HCT116 (cell line): Measurements from ENCODE around the gene HCLS1. TPM values are rescaled to one million over a fixed set of nuclear protein-coding genes. Genes with fewer than 3 reads are reported as not detected.

Experiments used
- ATAC-seq: fragments of 200-7000 bp; cut with Tn5 transposase; 2 replicates; pipeline ENCODE4 v1.9.1; 2020; ENCODE audit warnings: mild to moderate bottlenecking, moderate library complexity
- BruUV-seq: library from RNA; stranded (reverse); fragments of 400-500 nt; replicated peaks from 2 replicates; lab custom pipeline; 2021; lab: Mats Ljungman, UMichigan
- CTCF ChIA-PET: fragments of 300-600 bp; sonication (Branson Sonifier 250); formaldehyde crosslinking; loops from one replicate; lab custom pipeline; 2021; ENCODE audit warnings: antibody characterized with exemption; lab: Charles Lee
- POLR2A ChIA-PET: fragments of 300-600, 350-600 bp; sonication (Branson Sonifier 250); formaldehyde crosslinking; loops from one replicate; lab custom pipeline; 2021; ENCODE audit warnings: antibody characterized with exemption; lab: Charles Lee
- RAD21 ChIA-PET, 2 experiments: fragments of 300-600 bp; sonication (Branson Sonifier 250); formaldehyde crosslinking; loops; one replicate each; lab custom pipeline; 2023; ENCODE audit warnings: low total read pairs in 2 of 2; ENCODE audit not compliant: uncharacterized antibody in 2 of 2, unreplicated experiment in 2 of 2, low non-redundant PET in 1 of 2; lab: Charles Lee
- DNase-seq: peaks from one replicate; pipeline ENCODE4 v3.0.0-alpha.2; 2010; ENCODE audit warnings: low read depth, low spot score
- H2AFZ ChIP-seq: fragments of 200-600 bp; shearing (Covaris generic), sonication (generic); 2 replicates; pipeline ENCODE4 v1.6.1; 2017; ENCODE audit warnings: low read depth, mixed run types, mixed read lengths, antibody characterized with exemption, low read length; ENCODE audit not compliant: poor library complexity, severe bottlenecking
- H3K27ac ChIP-seq: 2 replicates; pipeline ENCODE4 v1.5.1; 2012; ENCODE audit warnings: low read depth, low read length
- H3K27me3 ChIP-seq: fragments of 200-600 bp; sonication (generic); 2 replicates; pipeline ENCODE4 v1.6.1; 2016; ENCODE audit warnings: mixed run types, low read length, mixed read lengths; ENCODE audit not compliant: insufficient read depth
- H3K36me3 ChIP-seq, 2 experiments: fragments of 200-500 bp in 1 of 2; fragments of 200-600 bp in 1 of 2; sonication (Bioruptor generic) in 1 of 2; sonication (generic) in 1 of 2; 2 replicates each; pipeline versions ENCODE4 v1.5.1 to v1.6.1; 2014 to 2016; ENCODE audit warnings: low read length in 2 of 2, inconsistent platforms in 1 of 2, mixed read lengths in 1 of 2, mixed run types in 1 of 2; ENCODE audit not compliant: insufficient read depth in 2 of 2, control insufficient read depth in 1 of 2
- H3K4me1 ChIP-seq, 2 experiments: fragments of 200-600 bp in 1 of 2; sonication (generic) in 1 of 2; 2 replicates each; pipeline versions ENCODE4 v1.5.1 to v1.6.1; 2012 to 2017; ENCODE audit warnings: low read length in 2 of 2, inconsistent platforms in 1 of 2, mild to moderate bottlenecking in 1 of 2, mixed read lengths in 1 of 2, mixed run types in 1 of 2, moderate library complexity in 1 of 2; ENCODE audit not compliant: insufficient read depth in 2 of 2, control insufficient read depth in 1 of 2
- H3K4me2 ChIP-seq: fragments of 200-600 bp; sonication (generic); 2 replicates; pipeline ENCODE4 v1.6.1; 2017; ENCODE audit warnings: mixed run types, low read length, mixed read lengths
- H3K4me3 ChIP-seq, 2 experiments: fragments of 200-600 bp in 1 of 2; sonication (generic) in 1 of 2; replicated peaks in 1 of 2; 2 replicates each; pipeline ENCODE4 v1.5.1; 2011 to 2016; ENCODE audit warnings: low read length in 2 of 2, control low read depth in 1 of 2, low read depth in 1 of 2, mild to moderate bottlenecking in 1 of 2, mixed read lengths in 1 of 2, mixed run types in 1 of 2
- H3K79me2 ChIP-seq: fragments of 200-600 bp; sonication (generic); 2 replicates; pipeline ENCODE4 v1.6.1; 2017; ENCODE audit warnings: mild to moderate bottlenecking, mixed run types, low read length, moderate library complexity, mixed read lengths; ENCODE audit not compliant: insufficient read depth
- H3K9ac ChIP-seq: fragments of 200-600 bp; sonication (generic); 2 replicates; pipeline ENCODE4 v1.6.1; 2016; ENCODE audit warnings: low read length, mixed read lengths
- H3K9me2 ChIP-seq: fragments of 200-600 bp; sonication (generic), shearing (Covaris generic); 2 replicates; pipeline ENCODE4 v1.6.1; 2017; ENCODE audit warnings: mixed run types, mild to moderate bottlenecking, moderate library complexity; ENCODE audit not compliant: insufficient read depth
- H3K9me3 ChIP-seq, 2 experiments: fragments of 200-500 bp in 1 of 2; fragments of 200-600 bp in 1 of 2; sonication (Bioruptor generic) in 1 of 2; sonication (generic) in 1 of 2; 2 replicates each; pipeline ENCODE4 v1.6.1; 2014 to 2017; ENCODE audit warnings: low read length in 2 of 2, mixed read lengths in 2 of 2, inconsistent platforms in 1 of 2, low read depth in 1 of 2, mild to moderate bottlenecking in 1 of 2, mixed run types in 1 of 2, moderate library complexity in 1 of 2; ENCODE audit not compliant: control insufficient read depth in 1 of 2, insufficient read depth in 1 of 2
- H4K20me1 ChIP-seq: fragments of 200-600 bp; sonication (generic), shearing (Covaris generic); 2 replicates; pipeline ENCODE4 v1.6.1; 2017; ENCODE audit warnings: mixed run types, mild to moderate bottlenecking, moderate library complexity; ENCODE audit not compliant: insufficient read depth
- CBX3 ChIP-seq: IDR thresholded peaks from 2 replicates; pipeline ENCODE4 v1.6.1; 2012; ENCODE audit warnings: low read depth
- CEBPB ChIP-seq: IDR thresholded peaks from 2 replicates; pipeline ENCODE4 v1.6.1; 2012; ENCODE audit warnings: low read depth
- EGR1 ChIP-seq: IDR thresholded peaks from 2 replicates; pipeline ENCODE4 v1.6.1; 2012; ENCODE audit warnings: low read depth
- EZH2 ChIP-seq: fragments of 200-600 bp; sonication (generic); IDR thresholded peaks from 2 replicates; pipeline ENCODE4 v1.6.1; 2017; ENCODE audit warnings: antibody characterized with exemption, mixed run types
- EZH2phosphoT487 ChIP-seq: fragments of 200-600 bp; IDR thresholded peaks from 2 replicates; pipeline ENCODE4 v1.6.1; 2018; ENCODE audit warnings: antibody characterized with exemption, borderline replicate concordance
- FOSL1 ChIP-seq: IDR thresholded peaks from 2 replicates; pipeline ENCODE4 v1.6.1; 2012; ENCODE audit warnings: low read depth
- JUND ChIP-seq: IDR thresholded peaks from 2 replicates; pipeline ENCODE4 v1.6.1; 2012
- POLR2A ChIP-seq: IDR thresholded peaks from 2 replicates; pipeline ENCODE4 v1.7.0; 2011; ENCODE audit warnings: borderline replicate concordance; ENCODE audit not compliant: insufficient read depth, insufficient read length; ENCODE audit errors: extremely low read depth
- REST ChIP-seq: IDR thresholded peaks from 2 replicates; pipeline ENCODE4 v1.6.1; 2012; ENCODE audit warnings: low read depth
- SP1 ChIP-seq: IDR thresholded peaks from 2 replicates; pipeline ENCODE4 v1.6.1; 2012; ENCODE audit warnings: low read depth
- SRF ChIP-seq: IDR thresholded peaks from 2 replicates; pipeline ENCODE4 v1.6.1; 2012; ENCODE audit warnings: low read depth
- TCF7L2 ChIP-seq: IDR thresholded peaks from 2 replicates; pipeline ENCODE4 v1.7.0; 2011; ENCODE audit warnings: borderline replicate concordance, inconsistent platforms; ENCODE audit not compliant: insufficient read depth, insufficient read length; ENCODE audit errors: extremely low read depth
- YY1 ChIP-seq: IDR thresholded peaks from 2 replicates; pipeline ENCODE4 v1.6.1; 2011; ENCODE audit warnings: low read length, low read depth, moderate library complexity, mild to moderate bottlenecking; ENCODE audit not compliant: insufficient replicate concordance; ENCODE audit errors: extremely low read depth
- intact Hi-C: fragments of 100-400 bp; cut with micrococcal nuclease; formaldehyde crosslinking; loops from 2 replicates; pipeline ENCODE4 v1.10.0; 2022
- total RNA-seq: library from RNA; stranded (reverse); gene quantifications from one replicate; pipeline ENCODE4 v1.2.1, GENCODE V29; 2021; ENCODE audit not compliant: unreplicated experiment
- TF ChIP-seq, protein P1 (sequence below): IDR thresholded peaks from 2 replicates; pipeline ENCODE4 v1.6.1; 2012

HCLS1 gene
- total RNA-seq, 1 experiment from 2014 or later: 1.6 TPM

DNA sequence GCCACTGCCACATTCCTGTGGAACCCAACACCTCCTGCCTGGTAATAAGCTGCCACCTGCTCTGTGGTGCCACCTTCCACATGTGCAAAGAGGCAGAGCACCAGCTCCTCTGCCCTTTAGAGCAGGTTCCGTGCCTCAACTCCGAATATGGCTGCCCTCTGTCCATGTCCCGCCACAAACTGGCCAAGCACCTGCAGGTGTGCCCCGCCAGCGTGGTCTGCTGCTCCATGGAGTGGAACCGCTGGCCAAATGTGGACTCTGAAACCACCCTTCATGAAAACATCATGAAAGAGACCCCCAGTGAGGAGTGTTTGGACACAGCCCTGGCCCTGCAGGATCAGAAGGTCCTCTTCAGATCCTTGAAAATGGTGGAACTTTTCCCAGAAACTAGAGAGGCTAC lies 39.2 kb downstream of the HCLS1 start:
- Histone ChIP-seq H3K9me2 (no peaks in the 10 kb centered on the region), H3K4me2 (no peak overlapping the region), H3K9me3 (no peaks in the 10 kb centered on the region), H3K4me3 (no peak overlapping the region), H2AFZ (no peak overlapping the region), H3K36me3 (no peaks in the 10 kb centered on the region), H3K27ac (no peak overlapping the region), H3K27me3 (no peaks in the 10 kb centered on the region; the same call in 1 of the 2 replicates), H3K4me1 (no peaks in the 10 kb centered on the region), H3K79me2 (no peaks in the 10 kb centered on the region), H3K9ac (no peak overlapping the region), H4K20me1 (no peaks in the 10 kb centered on the region)
- POLR2A ChIA-PET: no interaction called here
- RAD21 ChIA-PET: no interaction called here
- CTCF ChIA-PET: no interaction called here
- no peak for ATAC-seq
- TF ChIP-seq SP1 (no peak), EZH2 (no peak), CEBPB (no peak), JUND (no peak)
- intact Hi-C loops: no loop called here
- no TSS peak for BruUV-seq
- no peak for DNase-seq

DNA sequence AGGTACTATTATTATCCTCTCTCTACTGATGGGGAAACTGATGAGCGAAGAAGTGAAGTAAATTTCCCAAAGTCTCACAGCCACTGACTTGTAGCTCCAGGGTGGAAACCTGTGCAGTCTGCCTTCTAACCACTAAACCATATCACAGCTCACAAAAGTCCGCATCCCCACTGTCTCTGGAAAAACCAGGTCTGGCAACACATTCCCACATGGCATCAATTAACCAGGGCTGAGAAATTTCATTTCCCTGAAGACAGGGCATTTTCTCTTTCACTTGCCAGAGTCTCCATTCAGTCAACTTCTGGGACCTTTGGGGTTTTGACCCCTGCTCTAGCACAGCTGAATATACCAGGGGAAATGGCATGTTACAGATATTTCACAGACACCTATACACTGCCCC lies 41.0 kb downstream of the HCLS1 start:
- ChIA-PET CTCF (no interaction called here), POLR2A (no interaction called here), RAD21 (no interaction called here)
- DNase-seq (no peak), ATAC-seq (no peak)
- no TSS peak for BruUV-seq
- H3K4me2 ChIP-seq: no peak overlapping the region
- H3K79me2 ChIP-seq: no peaks in the 10 kb centered on the region
- H4K20me1 ChIP-seq: no peaks in the 10 kb centered on the region
- H3K9me2 ChIP-seq: no peaks in the 10 kb centered on the region
- no peaks in the 10 kb centered on the region for H3K36me3 ChIP-seq
- H3K9ac ChIP-seq: no peak overlapping the region
- no peaks in the 10 kb centered on the region for H3K9me3 ChIP-seq
- no peaks in the 10 kb centered on the region; the same call in 1 of the 2 replicates for H3K27me3 ChIP-seq
- no peak for TF ChIP-seq REST
- TF ChIP-seq YY1: no peak
- no peak for TF ChIP-seq SRF
- no peak for TF ChIP-seq EGR1
- TF ChIP-seq TCF7L2: no peak
- no peak for TF ChIP-seq EZH2phosphoT487
- no peak for TF ChIP-seq FOSL1
- TF ChIP-seq, protein P1, sequence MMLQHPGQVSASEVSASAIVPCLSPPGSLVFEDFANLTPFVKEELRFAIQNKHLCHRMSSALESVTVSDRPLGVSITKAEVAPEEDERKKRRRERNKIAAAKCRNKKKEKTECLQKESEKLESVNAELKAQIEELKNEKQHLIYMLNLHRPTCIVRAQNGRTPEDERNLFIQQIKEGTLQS: no peak
- TF ChIP-seq POLR2A: no peak
- TF ChIP-seq CBX3: no peak
- H2AFZ ChIP-seq: no peak overlapping the region
- intact Hi-C loops: no loop called here
- H3K27ac ChIP-seq: no peak overlapping the region
- no peaks in the 10 kb centered on the region for H3K4me1 ChIP-seq
- no peak overlapping the region for H3K4me3 ChIP-seq
